Right lobe of liver (tissue), 4 donors: ENCODE data around the gene MAP4K3.

Experiments
- POLR2A ChIP-seq: fragments of 450-650 bp; IDR thresholded peaks from one replicate; pipeline ENCODE4 v1.6.1; 2017; ENCODE audit warnings: antibody characterized with exemption, mild to moderate bottlenecking
- TF ChIP-seq, protein P1 (sequence below), 4 donors: fragments of 200-600 bp in 3 of 4; fragments of 450-650 bp in 1 of 4; IDR thresholded peaks; one replicate each; pipeline versions ENCODE4 v1.5.1 to v1.8.0; 2016 to 2022; ENCODE audit warnings: antibody characterized with exemption in 4 of 4, mild to moderate bottlenecking in 2 of 4
- donor health status: DM: no; HTN: no; CAD: no.
- donor health status: DM: no; HTN: no; CAD: no.
- donor health status: DM: no; HTN: yes; CAD: no.

DNA sequence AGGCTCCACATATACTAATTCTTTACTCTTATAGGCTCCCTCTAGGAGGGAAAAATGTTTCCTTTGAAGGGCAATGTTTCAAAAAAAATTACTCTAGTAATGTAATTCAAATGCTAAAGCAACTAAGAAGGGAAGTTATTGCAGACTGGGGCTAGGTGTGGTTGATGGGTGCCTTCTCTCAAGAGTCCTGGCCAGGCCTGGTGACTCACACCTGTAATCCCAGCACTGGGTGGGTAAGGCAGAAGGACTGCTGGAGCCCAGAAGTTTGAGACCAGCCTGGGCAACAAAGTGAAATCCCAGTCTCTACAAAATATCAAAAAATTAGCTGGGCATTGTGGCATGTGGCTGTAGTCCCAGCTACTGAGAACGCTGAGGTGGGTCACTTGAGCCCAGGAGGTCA is 162.1 kb downstream of the MAP4K3 start:
- TF ChIP-seq, protein P1, sequence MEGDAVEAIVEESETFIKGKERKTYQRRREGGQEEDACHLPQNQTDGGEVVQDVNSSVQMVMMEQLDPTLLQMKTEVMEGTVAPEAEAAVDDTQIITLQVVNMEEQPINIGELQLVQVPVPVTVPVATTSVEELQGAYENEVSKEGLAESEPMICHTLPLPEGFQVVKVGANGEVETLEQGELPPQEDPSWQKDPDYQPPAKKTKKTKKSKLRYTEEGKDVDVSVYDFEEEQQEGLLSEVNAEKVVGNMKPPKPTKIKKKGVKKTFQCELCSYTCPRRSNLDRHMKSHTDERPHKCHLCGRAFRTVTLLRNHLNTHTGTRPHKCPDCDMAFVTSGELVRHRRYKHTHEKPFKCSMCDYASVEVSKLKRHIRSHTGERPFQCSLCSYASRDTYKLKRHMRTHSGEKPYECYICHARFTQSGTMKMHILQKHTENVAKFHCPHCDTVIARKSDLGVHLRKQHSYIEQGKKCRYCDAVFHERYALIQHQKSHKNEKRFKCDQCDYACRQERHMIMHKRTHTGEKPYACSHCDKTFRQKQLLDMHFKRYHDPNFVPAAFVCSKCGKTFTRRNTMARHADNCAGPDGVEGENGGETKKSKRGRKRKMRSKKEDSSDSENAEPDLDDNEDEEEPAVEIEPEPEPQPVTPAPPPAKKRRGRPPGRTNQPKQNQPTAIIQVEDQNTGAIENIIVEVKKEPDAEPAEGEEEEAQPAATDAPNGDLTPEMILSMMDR (IDR thresholded peaks at IDR 0.05): no peak
- no peak for TF ChIP-seq POLR2A
